ENCODE data around the gene AP1G2.

AP1G2 gene

DNA sequence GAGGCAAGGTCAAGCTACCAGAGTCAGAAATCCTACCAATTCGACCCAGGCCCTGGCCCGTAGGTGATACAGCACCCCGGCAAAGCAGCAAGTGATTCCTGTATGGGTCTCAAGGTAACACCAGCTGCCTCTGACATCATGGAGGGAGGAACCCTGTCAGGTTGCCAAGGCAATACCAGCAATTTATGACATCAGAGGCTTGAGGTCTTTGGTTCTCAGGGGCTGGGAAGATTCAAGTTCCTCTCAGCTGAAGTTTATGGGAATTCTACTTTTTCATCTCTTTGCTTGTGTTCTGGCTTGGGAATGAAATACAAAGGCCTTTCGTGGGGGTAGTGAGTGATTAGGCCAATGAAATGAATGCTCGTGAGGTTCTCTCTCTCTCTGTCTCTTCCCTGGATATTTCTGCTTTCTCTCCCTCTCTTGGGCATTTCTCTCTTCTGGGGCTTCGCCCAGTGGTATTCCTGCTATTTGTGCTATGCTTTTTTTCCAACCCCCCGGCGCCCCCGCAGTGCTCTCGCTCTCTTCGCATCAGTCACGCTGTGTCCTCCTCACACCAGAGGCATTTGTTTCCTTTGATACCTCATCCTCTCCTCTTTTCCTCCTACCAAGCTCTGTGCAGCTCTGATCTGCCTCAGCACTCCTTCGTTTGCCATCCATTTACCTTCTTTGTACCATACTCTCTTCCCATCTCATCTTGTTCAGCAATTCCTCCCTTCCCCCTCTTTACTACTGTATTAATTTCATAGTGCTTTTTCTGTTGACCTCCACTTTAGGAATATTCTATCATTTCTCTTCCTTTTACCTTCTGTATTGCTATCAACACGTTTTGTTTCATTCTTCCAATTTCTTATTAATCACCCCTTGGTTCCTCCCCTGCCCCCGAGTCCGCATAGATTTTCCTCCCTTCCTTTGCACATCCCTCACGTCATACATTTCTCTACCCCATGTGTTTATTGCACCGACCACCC, 19.0 kb downstream of the AP1G2 start:
- no peak for TF ChIP-seq CEBPB (IDR thresholded peaks at IDR 0.05)

GRCh38 chr14:23547924-23548323, 19.7 kb downstream of the AP1G2 start:
- no peak for TF ChIP-seq CREB1 (IDR thresholded peaks at IDR 0.05; ENCODE audit: low read depth)
- TF ChIP-seq EP300 (IDR thresholded peaks at IDR 0.05; ENCODE audit: borderline replicate concordance) = no peak

- TF ChIP-seq YY1 (IDR thresholded peaks at IDR 0.05; ENCODE audit: low read depth) = no peak
- no peak for TF ChIP-seq RAD21 (IDR thresholded peaks at IDR 0.05; ENCODE audit: low read depth)
- TF ChIP-seq FOXM1 (IDR thresholded peaks at IDR 0.05; ENCODE audit: borderline replicate concordance, low read depth) = no peak
- TF ChIP-seq, protein P1, sequence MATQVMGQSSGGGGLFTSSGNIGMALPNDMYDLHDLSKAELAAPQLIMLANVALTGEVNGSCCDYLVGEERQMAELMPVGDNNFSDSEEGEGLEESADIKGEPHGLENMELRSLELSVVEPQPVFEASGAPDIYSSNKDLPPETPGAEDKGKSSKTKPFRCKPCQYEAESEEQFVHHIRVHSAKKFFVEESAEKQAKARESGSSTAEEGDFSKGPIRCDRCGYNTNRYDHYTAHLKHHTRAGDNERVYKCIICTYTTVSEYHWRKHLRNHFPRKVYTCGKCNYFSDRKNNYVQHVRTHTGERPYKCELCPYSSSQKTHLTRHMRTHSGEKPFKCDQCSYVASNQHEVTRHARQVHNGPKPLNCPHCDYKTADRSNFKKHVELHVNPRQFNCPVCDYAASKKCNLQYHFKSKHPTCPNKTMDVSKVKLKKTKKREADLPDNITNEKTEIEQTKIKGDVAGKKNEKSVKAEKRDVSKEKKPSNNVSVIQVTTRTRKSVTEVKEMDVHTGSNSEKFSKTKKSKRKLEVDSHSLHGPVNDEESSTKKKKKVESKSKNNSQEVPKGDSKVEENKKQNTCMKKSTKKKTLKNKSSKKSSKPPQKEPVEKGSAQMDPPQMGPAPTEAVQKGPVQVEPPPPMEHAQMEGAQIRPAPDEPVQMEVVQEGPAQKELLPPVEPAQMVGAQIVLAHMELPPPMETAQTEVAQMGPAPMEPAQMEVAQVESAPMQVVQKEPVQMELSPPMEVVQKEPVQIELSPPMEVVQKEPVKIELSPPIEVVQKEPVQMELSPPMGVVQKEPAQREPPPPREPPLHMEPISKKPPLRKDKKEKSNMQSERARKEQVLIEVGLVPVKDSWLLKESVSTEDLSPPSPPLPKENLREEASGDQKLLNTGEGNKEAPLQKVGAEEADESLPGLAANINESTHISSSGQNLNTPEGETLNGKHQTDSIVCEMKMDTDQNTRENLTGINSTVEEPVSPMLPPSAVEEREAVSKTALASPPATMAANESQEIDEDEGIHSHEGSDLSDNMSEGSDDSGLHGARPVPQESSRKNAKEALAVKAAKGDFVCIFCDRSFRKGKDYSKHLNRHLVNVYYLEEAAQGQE (IDR thresholded peaks at IDR 0.05; ENCODE audit: low read depth) = no peak
- TF ChIP-seq, protein P2, sequence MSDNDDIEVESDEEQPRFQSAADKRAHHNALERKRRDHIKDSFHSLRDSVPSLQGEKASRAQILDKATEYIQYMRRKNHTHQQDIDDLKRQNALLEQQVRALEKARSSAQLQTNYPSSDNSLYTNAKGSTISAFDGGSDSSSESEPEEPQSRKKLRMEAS (IDR thresholded peaks at IDR 0.05) = no peak
- no peak for TF ChIP-seq EP300 (IDR thresholded peaks at IDR 0.05; ENCODE audit: borderline replicate concordance)
- TF ChIP-seq USF1 (IDR thresholded peaks at IDR 0.05) = no peak
- TF ChIP-seq CEBPB (IDR thresholded peaks at IDR 0.05) = no peak
- no peak for TF ChIP-seq ZBTB7A (IDR thresholded peaks at IDR 0.05; ENCODE audit: low read depth)
- TF ChIP-seq TCF12 (IDR thresholded peaks at IDR 0.05; ENCODE audit: low read depth) = no peak
- TF ChIP-seq CREB1 (IDR thresholded peaks at IDR 0.05; ENCODE audit: low read depth) = no peak
- no peak for TF ChIP-seq NFIC (IDR thresholded peaks at IDR 0.05)
- no peak for TF ChIP-seq TAF1 (IDR thresholded peaks at IDR 0.05; ENCODE audit: low read depth)
- TF ChIP-seq TEAD4 (IDR thresholded peaks at IDR 0.05) = no peak
These were observed 21.0 kb downstream of the AP1G2 start for GRCh38 chr14:23546450-23547035.

DNA sequence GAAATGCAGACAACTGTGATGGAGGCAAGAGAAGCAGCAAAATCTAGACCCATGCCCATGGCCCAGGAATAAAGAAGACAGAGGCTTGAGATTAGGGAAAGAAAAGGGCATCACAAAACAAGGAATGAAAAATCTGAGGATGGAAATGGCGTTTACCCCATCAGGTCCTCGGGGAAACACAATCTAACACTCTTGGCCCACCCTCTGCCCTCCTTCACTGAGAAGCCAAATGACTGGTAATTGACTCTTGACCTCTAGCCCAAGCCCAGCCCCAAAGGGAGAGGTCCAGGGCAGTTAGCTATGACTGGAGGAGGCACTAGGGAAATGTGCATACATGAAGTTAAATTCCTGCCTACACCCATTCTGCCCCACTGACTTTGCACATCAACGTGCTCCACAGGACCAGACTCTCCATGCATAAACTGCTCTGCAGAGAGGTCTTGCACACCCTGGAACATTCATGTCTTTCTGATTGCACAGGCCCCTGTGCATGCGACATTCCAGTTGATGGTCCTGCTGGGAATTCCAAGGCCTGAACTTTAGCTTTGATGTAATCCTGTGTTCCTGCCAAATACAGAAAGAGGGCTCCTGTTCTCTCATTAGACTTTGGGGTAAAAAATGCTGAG, 21.7 kb downstream of the AP1G2 start:
- no peak for TF ChIP-seq TCF12 (IDR thresholded peaks at IDR 0.05; ENCODE audit: low read depth)
- no peak for TF ChIP-seq CREB1 (IDR thresholded peaks at IDR 0.05; ENCODE audit: low read depth)
- TF ChIP-seq, protein P2 (IDR thresholded peaks at IDR 0.05) = no peak
- no peak for TF ChIP-seq NFIC (IDR thresholded peaks at IDR 0.05)
- TF ChIP-seq, protein P1 (IDR thresholded peaks at IDR 0.05; ENCODE audit: low read depth) = no peak
- no peak for TF ChIP-seq ZBTB7A (IDR thresholded peaks at IDR 0.05; ENCODE audit: low read depth)
- no peak for TF ChIP-seq RAD21 (IDR thresholded peaks at IDR 0.05; ENCODE audit: low read depth)
- TF ChIP-seq FOXM1 (IDR thresholded peaks at IDR 0.05; ENCODE audit: borderline replicate concordance, low read depth) = no peak
- no peak for TF ChIP-seq TEAD4 (IDR thresholded peaks at IDR 0.05)
- no peak for TF ChIP-seq USF1 (IDR thresholded peaks at IDR 0.05)
- TF ChIP-seq YY1 (IDR thresholded peaks at IDR 0.05; ENCODE audit: low read depth) = no peak
- TF ChIP-seq EP300 (IDR thresholded peaks at IDR 0.05; ENCODE audit: borderline replicate concordance) = no peak
- no peak for TF ChIP-seq CEBPB (IDR thresholded peaks at IDR 0.05)

DNA sequence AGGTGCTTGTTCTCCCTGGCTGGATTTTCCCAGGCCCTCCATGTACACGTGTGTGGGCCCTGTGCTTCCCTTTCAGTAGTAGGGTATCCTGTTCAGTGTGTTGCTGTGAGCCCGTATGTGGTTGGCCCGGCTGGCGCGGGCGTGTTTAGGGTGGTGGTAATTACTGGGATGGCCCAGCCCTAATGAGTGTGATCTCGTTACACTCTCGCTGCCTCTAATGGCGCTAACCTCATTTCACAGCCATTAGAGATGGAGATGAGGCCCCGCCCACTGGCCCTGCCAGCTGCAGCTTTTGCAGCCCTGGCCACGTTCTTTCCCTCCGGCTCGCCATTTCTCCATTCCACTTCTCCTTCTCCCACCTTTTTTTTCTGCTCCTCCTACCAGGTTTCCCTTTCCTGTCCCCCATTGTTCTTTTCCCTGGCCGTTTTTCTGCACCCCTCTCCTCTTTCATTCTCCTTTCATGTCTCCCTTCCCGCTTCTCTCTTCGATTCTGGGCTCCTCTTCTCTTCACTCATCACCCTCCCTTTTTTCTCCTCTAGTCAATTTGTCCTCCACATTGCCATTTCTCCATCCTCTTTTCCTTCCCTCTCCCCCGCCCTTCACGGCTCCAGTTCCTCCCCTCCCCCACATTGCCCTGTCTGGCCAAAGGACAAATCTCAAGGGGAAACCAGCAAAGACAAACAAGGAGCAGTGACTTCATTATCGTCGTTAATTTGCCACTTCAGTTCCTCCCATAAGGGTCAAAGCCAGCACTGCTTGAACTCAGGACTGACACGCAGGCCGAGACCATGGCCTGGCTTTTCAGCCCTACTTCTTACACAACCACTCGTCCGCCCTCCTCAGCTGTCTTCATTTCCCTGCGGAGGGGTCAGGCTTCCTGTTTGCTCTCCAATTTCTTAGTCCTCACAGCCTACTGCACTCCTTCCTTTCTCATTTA, 22.8 kb downstream of the AP1G2 start:
- TF ChIP-seq YY1 (IDR thresholded peaks at IDR 0.05; ENCODE audit: low read depth) (no peak), CEBPB (IDR thresholded peaks at IDR 0.05) (no peak), NFIC (IDR thresholded peaks at IDR 0.05) (no peak), EP300 (IDR thresholded peaks at IDR 0.05; ENCODE audit: borderline replicate concordance) (no peak), TCF12 (IDR thresholded peaks at IDR 0.05; ENCODE audit: low read depth) (no peak)
- TF ChIP-seq, protein P2 (IDR thresholded peaks at IDR 0.05) = no peak
- TF ChIP-seq, protein P1 (IDR thresholded peaks at IDR 0.05; ENCODE audit: low read depth) = no peak

All from Ishikawa (cell line).